ENCODE data around the gene RAI2.

The RAI2 gene

DNA sequence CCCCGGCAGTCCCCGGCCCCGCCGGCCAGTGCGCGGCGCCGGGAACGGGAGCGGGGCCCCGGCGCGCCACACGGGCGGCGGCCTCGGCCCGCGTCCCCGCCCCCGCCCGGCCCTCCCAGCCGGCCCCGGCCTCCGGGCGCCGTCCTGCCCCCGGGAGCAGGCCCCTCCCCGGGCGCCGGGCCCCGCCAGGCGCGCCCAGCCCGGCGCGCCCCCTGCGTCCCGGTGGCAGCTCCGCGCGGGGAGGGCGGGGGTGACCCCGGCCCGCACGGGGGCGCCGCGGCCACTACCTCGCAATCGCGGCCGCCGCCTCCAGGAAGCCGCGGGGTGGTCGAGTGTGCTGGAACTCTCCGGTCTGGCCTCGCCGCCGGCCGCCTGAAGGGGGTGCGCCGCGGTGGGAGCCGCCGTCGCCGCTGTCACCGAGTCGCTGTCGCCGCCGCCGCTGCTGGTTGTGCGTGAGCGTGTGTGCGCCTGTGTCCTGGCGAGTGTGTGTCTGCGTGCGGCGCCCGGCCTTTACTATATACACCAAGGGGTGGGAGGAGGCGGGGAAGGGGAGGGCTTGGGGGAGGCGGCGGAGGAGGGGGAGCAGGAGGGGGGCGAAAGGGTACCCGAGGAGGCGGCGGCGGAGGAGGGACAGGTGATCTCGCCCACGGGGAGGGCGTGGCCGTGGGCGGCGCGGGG, at the start of gene RAI2:
Gene RAI2, minus strand, starts transcription at position 488 of the 678 bp plus-strand sequence. CDS start 59,288 bp downstream, outside the sequence.
- no peak for DNase-seq

DNA sequence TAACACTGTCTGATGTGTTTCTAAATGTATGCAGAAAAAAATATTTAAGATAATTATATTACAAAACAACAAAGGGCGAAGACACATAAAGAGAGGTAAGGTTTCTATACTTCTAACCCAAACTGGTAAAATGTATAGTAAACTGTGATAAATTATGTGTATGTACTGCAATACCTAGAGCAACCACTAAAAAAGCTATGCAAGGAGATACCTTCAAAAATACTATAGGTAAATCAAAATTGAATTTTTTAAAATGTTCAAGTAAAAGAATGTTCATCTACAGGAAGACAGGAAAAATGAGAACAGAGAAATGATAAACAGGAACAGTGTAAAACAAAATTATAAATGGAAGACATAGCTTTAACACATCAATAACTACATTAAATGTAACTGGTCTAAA, 27.3 kb upstream of the RAI2 start:
- no peak for DNase-seq

DNA sequence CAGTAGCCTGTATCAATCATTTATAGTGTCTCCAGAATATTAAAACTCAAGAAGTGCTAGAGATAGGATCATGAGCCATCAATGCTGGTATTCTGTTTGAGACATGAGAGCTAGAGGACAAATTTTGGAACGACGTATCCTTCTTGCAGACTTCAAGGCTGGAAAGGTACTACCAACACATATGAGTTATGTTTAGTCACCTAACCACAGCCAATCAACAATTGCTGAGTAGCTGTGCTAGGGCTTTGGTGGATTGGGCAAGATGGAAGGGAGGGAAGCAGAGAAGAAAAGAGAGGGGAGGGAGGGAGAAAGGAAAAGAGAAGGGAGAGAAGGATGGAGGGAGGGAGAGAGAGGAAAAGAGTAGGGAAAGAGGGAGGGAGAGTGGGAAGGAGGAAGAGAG, 21.6 kb upstream of the RAI2 start:
- no peak for DNase-seq

DNA sequence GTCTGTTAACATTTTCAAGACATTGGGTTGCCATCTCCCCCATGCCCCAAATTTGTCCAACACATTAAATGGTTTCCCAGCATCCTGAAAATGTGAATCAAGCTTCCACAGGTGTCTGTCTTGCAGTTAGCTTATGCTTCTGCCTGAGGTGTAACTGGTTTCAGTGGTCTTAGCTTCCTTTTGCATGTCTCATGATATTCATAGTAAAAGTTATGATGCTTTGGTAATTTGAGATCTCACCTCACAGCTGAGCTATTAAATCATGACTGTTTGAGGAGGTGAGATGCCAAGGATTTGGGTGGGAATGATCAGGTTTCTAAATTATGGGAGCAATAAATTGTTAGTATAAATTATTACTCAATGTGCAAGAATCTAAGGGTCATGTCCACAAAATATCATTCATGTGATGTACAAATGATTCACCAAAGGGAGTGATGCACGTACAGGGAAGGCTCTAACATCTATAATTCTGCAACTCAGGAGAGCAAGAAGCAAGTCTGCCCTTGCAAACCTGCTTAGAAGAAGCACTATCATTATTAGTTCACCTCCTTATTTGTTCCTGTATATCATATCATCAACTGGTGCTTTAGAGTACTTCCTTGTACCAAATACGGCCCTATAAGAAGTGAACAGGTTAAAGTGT, 17.1 kb upstream of the RAI2 start:
- DNase-seq: no peak

DNA sequence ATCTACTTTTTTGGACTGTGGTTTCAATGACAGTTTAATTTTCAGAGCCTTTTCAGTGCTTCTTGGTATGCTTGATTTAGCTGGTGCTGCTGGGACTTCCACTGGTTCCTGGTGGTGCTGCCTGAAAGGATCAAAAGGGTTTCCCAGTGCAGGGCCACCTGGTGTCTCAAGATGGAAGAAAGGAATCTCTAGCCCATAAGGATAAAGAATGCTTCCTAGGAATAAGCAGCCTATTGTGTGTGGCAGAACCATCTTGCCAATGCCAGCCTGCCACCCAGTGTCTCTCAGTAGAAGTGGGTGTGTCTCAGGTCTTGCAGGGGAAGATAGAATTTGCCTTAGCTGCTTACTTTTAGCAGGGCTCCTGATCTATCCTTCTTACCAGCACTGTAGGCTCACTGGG, 15.0 kb upstream of the RAI2 start:
- no peak for DNase-seq

DNA sequence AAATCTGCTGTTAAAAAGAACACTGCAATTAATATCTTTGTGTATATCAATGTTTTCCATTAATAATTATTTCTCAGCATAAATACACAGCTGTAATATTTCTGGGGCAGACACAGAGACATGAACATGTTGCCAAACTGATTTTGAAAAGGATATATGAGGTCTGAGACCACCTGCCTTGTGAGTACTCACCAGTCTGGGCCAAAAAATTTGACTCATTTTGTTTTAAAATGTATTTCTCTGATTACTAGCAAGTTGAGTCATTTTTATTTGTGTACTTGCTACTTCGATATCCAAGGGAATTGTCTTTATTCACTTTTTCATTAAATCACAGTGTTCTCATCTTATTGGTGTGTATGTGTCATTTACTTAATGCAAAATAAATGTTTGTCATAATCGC, 8.5 kb upstream of the RAI2 start:
- no peak for DNase-seq

DNA sequence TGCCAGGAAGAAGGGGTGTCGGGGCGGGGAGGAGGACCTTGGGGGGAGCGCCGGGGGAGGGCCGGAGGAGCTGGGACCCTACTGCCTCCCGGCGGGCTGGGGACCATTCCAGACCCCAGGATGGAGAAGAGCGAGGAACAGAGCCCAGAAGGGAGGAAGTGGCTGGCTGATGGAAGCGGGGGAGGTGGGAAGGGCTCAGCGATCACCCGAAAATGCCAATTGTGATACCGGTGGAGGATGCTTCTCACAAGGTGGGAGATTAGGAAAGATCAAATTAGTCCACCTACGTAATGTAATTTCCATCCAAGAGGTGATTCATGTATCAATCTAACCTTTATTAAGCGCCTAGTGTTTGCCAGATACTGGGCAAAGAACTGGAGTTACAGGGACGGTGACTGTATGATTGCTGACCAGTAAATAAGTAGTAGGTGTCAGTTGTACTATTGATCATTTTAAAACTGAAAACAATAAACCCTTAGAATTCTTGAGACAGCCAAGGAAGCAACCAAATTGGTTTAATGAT, 452 bp upstream of the RAI2 start:
- DNase-seq: no peak

DNA sequence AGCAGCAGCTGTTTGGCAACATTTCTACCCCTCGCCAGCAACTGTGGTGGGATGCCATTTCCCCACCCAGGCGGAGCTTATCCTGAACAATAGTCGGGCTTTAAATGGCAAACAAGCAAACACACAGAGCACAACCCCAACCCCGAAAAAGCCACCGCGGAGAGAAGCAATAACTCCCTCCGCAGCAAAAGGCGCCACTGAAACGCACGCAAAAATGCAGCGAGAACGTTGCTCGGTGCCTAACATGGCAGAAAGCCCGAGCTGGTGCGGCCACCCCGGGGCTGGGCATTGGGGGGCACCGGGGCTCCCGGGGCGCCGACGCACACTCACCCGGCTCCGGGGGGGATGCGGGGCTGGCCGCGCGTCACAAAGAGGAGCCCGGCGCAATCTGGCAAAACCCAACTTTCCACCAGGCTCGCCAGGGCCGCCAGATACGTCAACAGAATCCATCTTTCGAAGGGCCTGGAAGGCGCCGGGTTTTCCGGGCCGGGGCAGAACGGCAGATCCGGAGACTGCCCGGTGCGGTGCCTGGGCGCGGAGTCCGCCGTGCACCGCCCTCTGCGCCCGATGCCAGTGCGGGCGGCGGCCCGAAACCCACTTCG, 818 bp downstream of the RAI2 start:
- DNase-seq: no peak

DNA sequence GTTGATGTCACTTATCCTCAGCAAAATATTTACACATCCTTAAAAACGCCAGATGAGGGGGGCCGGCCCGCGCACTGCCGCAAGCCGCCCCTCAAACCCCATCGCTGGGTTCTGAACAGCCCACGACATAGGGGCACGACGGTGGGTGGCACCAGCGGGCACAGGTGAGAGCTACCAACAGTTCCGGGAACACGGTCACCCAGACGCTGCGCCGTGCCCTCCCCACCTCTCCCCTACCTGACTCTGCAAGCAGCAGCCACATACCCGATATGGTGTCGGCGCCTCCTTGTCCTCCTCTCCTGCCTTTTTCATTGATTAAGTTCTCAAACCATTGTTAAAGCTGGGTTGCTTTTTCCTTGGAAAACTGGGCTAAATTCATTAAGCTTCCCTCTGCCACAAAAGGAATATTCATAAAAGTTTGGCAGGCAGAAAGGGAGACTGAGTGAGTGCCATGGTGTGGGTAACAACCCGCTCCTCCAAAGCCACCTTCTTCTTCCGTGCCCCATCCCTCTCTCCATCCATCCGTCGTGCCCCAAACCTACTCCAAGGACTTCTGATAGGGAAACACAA, 1.4 kb downstream of the RAI2 start:
- DNase-seq: no peak

DNA sequence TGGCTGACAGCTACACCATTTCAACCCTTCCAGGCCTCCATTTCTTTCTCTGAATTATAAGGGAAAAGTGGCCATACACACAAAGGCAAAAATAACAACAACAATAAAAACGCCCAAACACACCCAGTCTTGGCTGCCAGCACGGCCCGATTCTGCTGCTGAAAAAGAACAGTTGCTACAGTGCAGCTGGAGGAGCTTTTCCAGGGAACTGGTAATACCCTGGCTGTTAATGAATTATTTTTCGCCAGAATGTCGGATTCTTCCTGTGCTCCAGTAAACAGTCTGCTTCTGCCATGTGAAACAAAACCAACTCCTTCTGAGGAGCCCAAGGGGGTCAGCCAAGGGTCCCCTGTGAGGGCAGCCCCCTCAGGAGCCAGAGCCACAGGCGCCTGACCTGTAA, 6.6 kb downstream of the RAI2 start:
- no peak for DNase-seq

DNA sequence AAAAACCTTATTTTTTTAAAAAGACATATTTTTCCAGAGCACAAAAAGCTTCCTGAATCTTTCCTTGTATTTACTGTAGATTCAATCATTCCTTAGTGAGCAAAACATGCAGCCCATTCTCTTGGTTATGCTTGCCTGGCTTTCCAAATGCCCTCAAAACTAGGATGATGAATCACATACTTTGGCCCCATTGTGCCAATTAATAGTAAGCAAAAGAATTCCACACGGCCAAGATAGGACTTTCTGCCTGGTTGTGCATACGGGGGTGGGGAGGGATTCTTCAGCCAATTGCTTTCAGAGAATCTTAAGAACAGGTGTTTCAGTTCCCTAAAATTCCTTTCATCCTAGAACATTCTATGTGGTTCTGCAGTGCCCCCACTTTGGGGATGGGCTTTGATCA, 7.0 kb downstream of the RAI2 start:
- DNase-seq: no peak

DNA sequence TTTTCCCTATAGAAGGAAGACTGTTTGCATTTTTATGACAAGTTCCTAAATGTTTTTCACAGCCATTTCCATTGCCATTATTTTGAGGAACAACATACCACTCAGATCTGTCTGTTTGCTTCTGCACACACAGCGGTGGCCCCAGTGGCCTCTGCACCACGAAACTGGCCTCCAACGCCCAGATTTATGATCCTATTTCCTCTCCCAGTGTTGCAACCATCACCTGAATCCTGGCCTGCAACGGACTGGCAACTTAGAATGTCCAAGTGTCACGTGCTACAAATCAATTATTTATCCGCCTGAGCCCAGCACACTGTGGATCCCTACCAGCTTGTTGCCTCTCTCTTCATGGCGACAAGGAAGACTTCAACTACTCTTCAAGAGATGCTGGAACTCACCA, 9.2 kb downstream of the RAI2 start:
- no peak for DNase-seq

DNA sequence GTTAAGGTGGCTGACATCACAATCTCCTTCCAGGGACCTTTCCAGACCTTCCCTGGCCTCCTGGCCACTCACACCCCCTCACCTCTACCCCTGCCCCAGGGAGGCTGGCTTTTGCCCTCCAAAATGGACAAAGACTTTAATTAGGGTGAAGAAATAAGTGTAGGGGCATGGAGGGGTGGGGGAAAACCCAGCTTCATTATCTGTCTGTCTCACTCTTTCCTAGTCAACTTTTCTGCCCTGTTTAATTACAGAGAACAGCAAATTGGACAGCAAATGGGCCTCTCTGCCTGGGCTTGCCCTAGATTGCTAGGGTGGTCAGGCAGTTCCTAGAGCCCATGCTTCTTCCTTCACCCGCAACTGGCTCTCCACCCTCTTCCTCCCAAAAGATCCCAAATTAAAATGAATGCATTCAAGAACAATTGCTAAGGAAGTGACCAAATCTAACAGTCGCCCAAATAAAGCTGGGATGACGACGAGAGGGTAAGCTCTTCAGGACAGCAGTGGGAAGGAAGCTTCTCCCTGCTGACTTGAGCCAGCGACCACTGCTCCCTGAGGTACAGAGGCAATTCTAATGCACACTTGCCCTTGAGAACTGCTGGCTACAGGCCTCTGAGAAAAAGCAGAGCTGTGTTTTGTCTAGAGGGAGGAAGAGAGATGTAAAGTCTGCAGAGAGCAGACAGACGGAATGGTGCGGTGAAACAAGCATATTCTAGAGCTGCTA, 12.4 kb downstream of the RAI2 start:
- DNase-seq: no peak

DNA sequence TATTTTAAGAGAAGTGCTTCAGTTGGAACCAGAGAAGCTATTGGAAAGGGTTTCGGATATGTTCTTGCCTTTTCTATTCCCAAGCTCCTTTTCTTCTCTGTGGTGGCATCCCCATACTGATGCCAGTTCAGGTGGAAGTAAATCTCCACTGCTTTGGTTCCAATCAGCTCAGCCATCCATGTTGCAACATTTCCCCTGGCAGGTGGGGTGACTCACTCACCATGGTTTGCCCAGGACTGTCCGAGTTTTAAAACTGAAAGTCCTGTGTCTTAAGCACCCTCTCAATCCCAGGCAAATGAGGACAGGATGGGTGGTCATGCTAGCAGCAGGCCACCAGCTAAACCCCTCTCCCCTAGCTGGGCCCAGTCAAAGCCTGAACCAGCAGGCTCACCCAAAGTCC, 15.1 kb downstream of the RAI2 start:
- DNase-seq: no peak

DNA sequence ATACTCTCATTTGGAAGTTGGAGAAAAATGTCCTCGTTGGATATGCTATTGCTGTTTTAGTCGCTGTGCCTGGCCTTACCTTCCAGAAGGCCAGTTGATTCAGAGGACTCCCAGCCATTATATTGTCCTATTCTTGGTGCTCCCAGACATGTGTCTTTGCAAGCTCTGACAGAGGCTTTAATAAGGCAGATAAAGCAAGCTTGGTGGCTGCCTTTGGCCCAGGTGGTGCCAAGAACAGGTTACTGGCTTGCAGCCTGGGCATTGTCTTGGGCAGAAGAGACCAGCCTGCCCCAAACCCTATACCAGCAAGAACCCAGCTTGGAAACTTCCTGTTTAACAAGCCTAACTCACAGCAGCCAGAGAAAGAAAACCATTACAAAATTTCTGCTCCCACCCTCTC, 16.9 kb downstream of the RAI2 start:
- no peak for DNase-seq

DNA sequence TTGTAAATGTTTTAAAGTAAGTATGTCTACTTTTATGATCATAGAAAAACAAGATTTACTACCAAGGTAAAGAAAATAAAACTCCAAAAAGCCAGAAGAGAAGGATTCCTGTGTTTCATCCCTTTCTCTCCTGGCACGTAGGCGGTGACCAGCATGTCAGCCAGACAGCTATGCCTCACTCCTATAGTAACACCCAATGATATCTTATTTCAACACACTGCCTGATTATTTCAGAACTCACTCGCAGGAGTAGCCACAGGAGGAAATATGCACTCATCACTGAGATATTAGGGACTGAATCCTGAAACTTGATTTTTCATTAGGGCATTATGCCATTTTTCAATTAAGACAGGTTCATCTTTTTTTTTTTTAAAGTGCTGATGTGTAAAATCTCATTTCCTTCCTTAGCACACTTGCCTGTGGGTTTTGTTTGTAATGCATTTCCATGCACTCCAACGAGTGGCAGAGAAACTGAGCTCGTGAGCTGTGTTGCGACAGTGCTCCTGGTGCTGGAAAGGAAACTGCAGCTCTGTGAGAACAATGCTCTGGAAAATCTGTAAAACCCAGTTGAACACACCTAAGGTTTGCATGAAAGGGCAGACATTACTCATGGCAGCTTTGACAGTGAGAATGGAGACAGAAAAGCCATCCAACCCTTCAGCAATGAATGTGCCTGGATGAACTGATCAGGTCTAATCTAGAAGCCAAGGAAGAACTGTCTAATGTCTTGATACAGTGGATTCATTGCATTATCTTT, 18.2 kb downstream of the RAI2 start:
- no peak for DNase-seq

DNA sequence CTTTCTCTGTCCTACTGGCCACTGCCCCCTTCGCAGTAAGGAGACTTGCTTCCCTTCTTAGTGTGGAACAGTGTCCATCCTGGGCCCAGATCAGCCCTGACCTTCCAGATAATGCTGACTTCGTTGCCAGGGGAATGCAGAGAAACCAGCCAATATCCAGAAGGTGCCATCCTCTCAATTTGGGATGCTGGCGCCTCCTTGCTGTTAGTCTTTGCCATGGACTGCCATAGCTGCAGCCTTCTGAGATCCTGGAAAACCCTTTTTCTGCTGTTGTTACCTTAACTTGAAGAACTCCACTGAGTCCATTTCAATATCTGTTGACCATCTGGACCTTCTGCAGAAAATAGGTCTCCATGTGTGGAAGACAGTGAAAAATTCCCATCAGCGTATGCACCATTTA, 21.8 kb downstream of the RAI2 start:
- no peak for DNase-seq

DNA sequence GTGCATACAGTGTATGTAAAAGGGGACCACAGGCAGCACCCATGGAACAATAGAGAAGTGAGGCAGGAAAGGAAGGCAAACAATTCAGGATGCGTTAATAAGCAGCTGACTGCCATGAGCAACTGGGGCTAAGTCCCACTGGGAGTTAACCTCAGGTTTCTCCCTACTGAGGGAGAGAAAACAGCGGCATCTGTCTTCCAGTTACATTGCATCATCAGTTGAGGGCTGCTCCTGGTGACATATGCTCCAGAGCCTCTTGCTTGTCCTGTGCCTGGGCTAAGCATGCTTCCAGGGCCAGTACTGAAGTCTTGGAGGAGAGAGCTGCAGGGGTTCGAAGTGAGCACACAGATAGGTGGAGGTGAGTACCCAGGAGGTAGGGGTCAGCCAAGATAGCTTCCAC, 24.3 kb downstream of the RAI2 start:
- DNase-seq: no peak

DNA sequence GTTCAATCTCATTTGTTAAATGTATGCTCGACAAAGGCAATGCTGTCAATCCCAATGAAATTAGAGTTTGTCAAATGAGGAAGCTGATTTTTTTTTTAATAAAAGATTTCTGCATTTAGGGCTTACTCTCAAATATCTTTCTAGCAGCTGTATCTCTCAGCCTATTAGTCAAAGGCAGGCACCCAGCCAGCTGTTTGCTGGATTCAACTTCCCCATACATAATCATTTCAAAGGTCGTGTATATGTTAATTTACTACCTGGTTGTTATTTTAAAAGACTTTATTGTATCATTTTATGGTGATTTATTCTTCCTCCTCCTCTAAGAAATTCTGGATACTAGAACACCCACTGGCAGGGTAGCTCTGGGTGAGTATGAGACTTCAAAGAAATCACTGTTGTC, 27.1 kb downstream of the RAI2 start:
- no peak for DNase-seq

DNA sequence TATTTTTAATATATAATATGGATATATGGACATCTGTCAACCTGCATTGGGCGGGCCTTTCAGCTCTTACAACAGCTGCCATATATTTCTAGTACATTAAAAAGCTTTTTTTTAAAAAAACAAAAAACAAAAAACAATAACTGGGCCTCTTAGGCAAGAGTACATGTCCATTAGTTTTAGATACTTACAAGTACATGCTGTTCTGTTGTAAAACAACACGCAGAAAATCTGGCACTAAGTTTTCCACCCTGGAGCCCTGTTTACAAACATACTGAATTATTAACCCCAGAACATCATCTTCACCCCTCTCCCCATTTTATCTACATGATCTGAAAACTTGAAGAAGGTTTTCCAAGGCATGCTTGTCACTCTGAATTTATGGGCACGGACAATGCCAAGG, 29.8 kb downstream of the RAI2 start:
- DNase-seq: no peak

DNA sequence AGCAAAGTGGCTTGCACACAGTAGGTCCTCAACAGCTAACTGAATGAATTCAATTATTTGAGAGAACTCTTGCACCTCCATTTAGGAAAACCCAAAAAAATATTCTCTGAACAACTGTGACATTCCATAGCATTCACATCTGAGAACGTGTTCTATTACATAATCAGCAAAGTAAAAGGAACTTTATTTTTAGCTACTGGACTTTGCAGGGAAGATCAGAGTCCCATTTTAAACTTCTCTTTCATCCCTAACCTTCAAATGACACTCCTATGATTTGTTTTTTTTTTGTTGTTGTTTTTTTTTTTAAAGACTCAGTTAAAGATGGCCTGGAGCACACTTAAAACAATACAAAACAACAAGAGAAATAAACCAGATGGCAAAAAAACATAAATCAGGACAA, 30.9 kb downstream of the RAI2 start:
- DNase-seq: no peak

DNA sequence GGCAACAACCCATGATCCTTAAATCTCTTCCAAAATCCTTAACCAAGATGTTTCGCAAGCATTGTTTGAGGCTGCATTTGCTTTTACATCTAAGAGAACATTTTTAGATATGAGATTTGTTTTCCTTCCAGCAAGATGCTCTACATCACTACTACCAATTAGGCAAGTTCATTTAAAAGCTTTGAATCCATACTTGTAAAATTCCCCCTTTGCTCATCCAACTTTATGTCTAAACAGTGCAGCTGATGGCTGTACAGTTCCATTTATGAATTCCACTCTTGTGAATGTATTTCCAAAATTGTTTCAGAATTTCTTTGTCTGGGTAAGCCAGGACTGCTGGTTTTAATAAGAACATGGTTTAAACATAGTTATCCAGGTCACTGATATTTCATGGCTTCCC, 31.5 kb downstream of the RAI2 start:
- DNase-seq: no peak

DNA sequence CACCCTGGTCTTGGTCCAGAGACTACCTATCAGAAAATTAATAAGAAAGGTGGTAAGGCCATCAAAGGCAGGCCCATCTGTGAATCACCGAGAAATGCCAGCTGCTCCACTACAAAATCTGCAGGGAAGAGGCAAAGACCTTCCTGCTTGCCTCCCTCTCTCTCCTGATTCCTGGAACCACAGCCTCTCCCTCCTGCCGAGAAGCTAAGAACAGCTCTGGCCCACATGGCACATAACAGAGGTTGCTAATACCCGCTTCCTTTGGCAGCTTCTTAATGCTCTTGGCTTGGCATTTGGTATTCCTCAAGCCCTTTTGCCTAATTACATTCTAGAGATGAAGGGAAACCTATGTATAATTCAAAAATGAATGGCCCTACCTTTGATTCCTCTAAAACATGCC, 32.9 kb downstream of the RAI2 start:
- no peak for DNase-seq

Measured in SHP77 treated with DMSO at 0.1 percent for 48 hours (cell line).